ENCODE data around the gene RBFOX1. TPM values are rescaled to one million over a fixed set of nuclear protein-coding genes. Genes with fewer than 3 reads are reported as not detected.

Gene RBFOX1
- polyA plus RNA-seq, 1 donor from 2014 or later: 56.8 TPM

- H4K20me1 ChIP-seq (ENCODE audit: insufficient read depth): no peaks in the 10 kb centered on the region
- H3K9ac ChIP-seq (ENCODE audit: low read length): no peak overlapping the region
- no peaks in the 10 kb centered on the region for H3K27me3 ChIP-seq (ENCODE audit: insufficient read depth, low read depth, low read length)
- no peaks in the 10 kb centered on the region for H3K36me3 ChIP-seq (ENCODE audit: insufficient read depth, low read length)
- H3K79me2 ChIP-seq (replicated peaks; ENCODE audit: insufficient read depth, low read length): no peaks in the 10 kb centered on the region
- no peak overlapping the region for H2AFZ ChIP-seq (ENCODE audit: low read depth, low read length)
- H3K9me3 ChIP-seq (ENCODE audit: low read length): no peaks in the 10 kb centered on the region
- H3K4me2 ChIP-seq (ENCODE audit: low read length): no peak overlapping the region
- H3K27ac ChIP-seq (ENCODE audit: low read length): no peak overlapping the region
- no peak for TF ChIP-seq SMC3 (conservative IDR thresholded peaks at IDR 0.05; ENCODE audit: poor library complexity)
- TF ChIP-seq EP300 (conservative IDR thresholded peaks at IDR 0.05; ENCODE audit: poor library complexity, severe bottlenecking): no peak
- TF ChIP-seq RAD21 (conservative IDR thresholded peaks at IDR 0.05): no peak
- TF ChIP-seq REST (IDR thresholded peaks at IDR 0.05; ENCODE audit: borderline replicate concordance): no peak
- no peak for TF ChIP-seq CTCF (IDR thresholded peaks at IDR 0.05; ENCODE audit: poor library complexity, severe bottlenecking)
- TF ChIP-seq TAF1 (IDR thresholded peaks at IDR 0.05; ENCODE audit: low read depth): no peak
- no peak for TF ChIP-seq MXI1 (conservative IDR thresholded peaks at IDR 0.05; ENCODE audit: poor library complexity, severe bottlenecking)
- TF ChIP-seq EZH2 (IDR thresholded peaks at IDR 0.05; ENCODE audit: borderline replicate concordance, insufficient read depth, low read length, poor library complexity, severe bottlenecking): no peak
- TF ChIP-seq POLR2AphosphoS5 (IDR thresholded peaks at IDR 0.05): no peak
- no peaks in the 10 kb centered on the region for H3F3A ChIP-seq (ENCODE audit: insufficient read depth, low read length, poor library complexity, severe bottlenecking)
- no peak overlapping the region for H3K4me3 ChIP-seq (ENCODE audit: low read length)
- no peaks in the 10 kb centered on the region for H3K9me2 ChIP-seq (ENCODE audit: insufficient read depth, low read length)
Observed at GRCh38 chr16:7742626-7743025, 410.0 kb downstream of the RBFOX1 start.

- Histone ChIP-seq H3K4me3 (ENCODE audit: low read length) (no peak overlapping the region), H3K9me3 (ENCODE audit: low read length) (no peaks in the 10 kb centered on the region), H3K9ac (ENCODE audit: low read length) (no peak overlapping the region), H3K4me2 (ENCODE audit: low read length) (no peak overlapping the region), H4K20me1 (ENCODE audit: insufficient read depth) (no peaks in the 10 kb centered on the region), H3F3A (ENCODE audit: insufficient read depth, low read length, poor library complexity, severe bottlenecking) (no peaks in the 10 kb centered on the region), H3K9me2 (ENCODE audit: insufficient read depth, low read length) (no peaks in the 10 kb centered on the region), H2AFZ (ENCODE audit: low read depth, low read length) (no peak overlapping the region), H3K27ac (ENCODE audit: low read length) (no peak overlapping the region), H3K79me2 (replicated peaks; ENCODE audit: insufficient read depth, low read length) (no peaks in the 10 kb centered on the region), H3K36me3 (ENCODE audit: insufficient read depth, low read length) (no peaks in the 10 kb centered on the region), H3K27me3 (ENCODE audit: insufficient read depth, low read depth, low read length) (no peaks in the 10 kb centered on the region)
- TF ChIP-seq TAF1 (IDR thresholded peaks at IDR 0.05; ENCODE audit: low read depth) (no peak), EP300 (conservative IDR thresholded peaks at IDR 0.05; ENCODE audit: poor library complexity, severe bottlenecking) (no peak), EZH2 (IDR thresholded peaks at IDR 0.05; ENCODE audit: borderline replicate concordance, insufficient read depth, low read length, poor library complexity, severe bottlenecking) (no peak)
Observed at GRCh38 chr16:7744546-7745264, 412.1 kb downstream of the RBFOX1 start.
